Suprapubic skin (tissue), 4 donors: ENCODE measurements around the gene ADAM33. TPM values are rescaled to one million over a fixed set of nuclear protein-coding genes. Genes with fewer than 3 reads are reported as not detected.

Experiments
- DNase-seq, 2 donors: peaks; one replicate each; pipeline ENCODE4 v3.0.0-alpha.2; 2019; ENCODE audit warnings: low spot score in 2 of 2
- H3K27ac ChIP-seq: fragments of 200-600 bp; sonication (generic); one replicate; pipeline ENCODE4 v1.5.1; 2019
- H3K27me3 ChIP-seq: fragments of 200-600 bp; sonication (generic); one replicate; pipeline ENCODE4 v1.5.1; 2019
- H3K36me3 ChIP-seq: fragments of 200-600 bp; sonication (generic); one replicate; pipeline ENCODE4 v1.5.1; 2019
- H3K4me1 ChIP-seq: fragments of 200-600 bp; sonication (generic); one replicate; pipeline ENCODE4 v1.5.1; 2019
- H3K4me3 ChIP-seq: fragments of 200-600 bp; sonication (generic); one replicate; pipeline ENCODE4 v1.5.1; 2019; ENCODE audit warnings: mild to moderate bottlenecking
- H3K9me3 ChIP-seq: fragments of 200-600 bp; sonication (generic); one replicate; pipeline ENCODE4 v1.5.1; 2019
- EP300 ChIP-seq: sonication (generic); formaldehyde crosslinking; IDR thresholded peaks from one replicate; pipeline ENCODE4 v1.6.1; 2017; ENCODE audit warnings: antibody characterized with exemption
- POLR2A ChIP-seq, 2 donors: fragments of 450-650 bp; IDR thresholded peaks; one replicate each; pipeline ENCODE4 v1.6.1; 2017; ENCODE audit warnings: antibody characterized with exemption in 2 of 2, mild to moderate bottlenecking in 2 of 2, moderate library complexity in 2 of 2
- POLR2AphosphoS5 ChIP-seq, 3 donors: sonication (generic); formaldehyde crosslinking; IDR thresholded peaks; one replicate each; pipeline ENCODE4 v1.6.1; 2017; ENCODE audit warnings: antibody characterized with exemption in 3 of 3
- WGBS: methylation state at CpG from one replicate; pipeline ENCODE4 v1.1.5; 2018; 5-methylcytosine and 5-hydroxymethylcytosine counted together
- total RNA-seq, 4 donors: library from RNA; depleted of rRNA; stranded (reverse); fragments of >200 nt; gene quantifications; one replicate each; pipeline ENCODE4 v1.1.0, GENCODE V29; 2016
- TF ChIP-seq, protein P1 (sequence below), 2 donors: fragments of 200-600 bp in 1 of 2; fragments of 450-650 bp in 1 of 2; sonication (generic) in 1 of 2; IDR thresholded peaks; one replicate each; pipeline ENCODE4 v1.5.1; 2016 to 2019; ENCODE audit warnings: antibody characterized with exemption in 2 of 2, mild to moderate bottlenecking in 1 of 2, moderate library complexity in 1 of 2

Gene ADAM33
- total RNA-seq, 4 donors from 2014 or later, result 6.3 to 24.3 (median 13.4) TPM

DNA sequence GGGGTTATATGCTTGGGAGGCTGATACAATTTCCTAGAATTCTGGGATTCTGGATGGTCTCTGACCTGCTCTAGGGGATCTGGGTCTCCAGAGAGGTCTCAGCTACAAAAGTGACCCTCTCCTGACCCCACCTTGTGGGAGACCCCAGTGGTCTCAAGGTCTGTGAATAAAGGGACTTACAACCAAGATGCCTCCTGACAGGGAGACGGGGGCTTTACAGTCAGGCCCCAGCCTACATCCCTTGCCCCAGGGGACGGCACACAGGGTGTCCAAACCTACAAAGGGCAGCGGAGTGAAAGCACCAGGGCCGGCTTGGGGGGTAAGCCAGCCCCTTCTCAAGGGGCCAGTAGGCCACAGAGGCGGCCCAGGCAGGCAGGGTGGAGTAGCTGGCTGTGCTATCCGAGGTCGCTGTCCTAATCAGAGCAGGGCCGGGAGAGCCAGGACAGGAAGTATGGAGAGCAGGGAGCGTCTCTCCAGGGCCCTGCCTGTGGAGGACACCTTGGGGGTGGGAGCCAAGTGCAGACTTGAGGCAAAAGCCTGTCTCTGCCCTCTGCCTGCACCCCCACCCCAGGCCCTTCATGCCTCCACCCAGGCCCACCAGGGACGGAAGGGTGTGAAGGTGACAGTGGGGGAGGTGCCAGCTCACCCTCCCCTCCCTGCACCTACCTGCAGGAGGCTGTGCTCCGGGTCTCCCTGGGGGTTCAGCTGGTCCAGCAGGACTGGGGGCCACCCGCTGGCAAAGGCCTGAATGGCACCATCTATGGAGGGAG lies 22.1 kb downstream of the ADAM33 start:
- WGBS, result 65% methylated on average over 6 of the region's 12 CpGs
- H3K9me3 ChIP-seq, result no peaks in the 10 kb centered on the region
- H3K27ac ChIP-seq, result no peak overlapping the region
- peak; percentile 61 to 65 for DNase-seq
- H3K4me3 ChIP-seq, result no peak overlapping the region
- H3K27me3 ChIP-seq, result peaks cover 58% of the 10 kb centered on the region
- TF ChIP-seq POLR2AphosphoS5 (IDR thresholded peaks at IDR 0.05) (no peak), EP300 (no peak), POLR2A (IDR thresholded peaks at IDR 0.05) (no peak)
- TF ChIP-seq, protein P1, sequence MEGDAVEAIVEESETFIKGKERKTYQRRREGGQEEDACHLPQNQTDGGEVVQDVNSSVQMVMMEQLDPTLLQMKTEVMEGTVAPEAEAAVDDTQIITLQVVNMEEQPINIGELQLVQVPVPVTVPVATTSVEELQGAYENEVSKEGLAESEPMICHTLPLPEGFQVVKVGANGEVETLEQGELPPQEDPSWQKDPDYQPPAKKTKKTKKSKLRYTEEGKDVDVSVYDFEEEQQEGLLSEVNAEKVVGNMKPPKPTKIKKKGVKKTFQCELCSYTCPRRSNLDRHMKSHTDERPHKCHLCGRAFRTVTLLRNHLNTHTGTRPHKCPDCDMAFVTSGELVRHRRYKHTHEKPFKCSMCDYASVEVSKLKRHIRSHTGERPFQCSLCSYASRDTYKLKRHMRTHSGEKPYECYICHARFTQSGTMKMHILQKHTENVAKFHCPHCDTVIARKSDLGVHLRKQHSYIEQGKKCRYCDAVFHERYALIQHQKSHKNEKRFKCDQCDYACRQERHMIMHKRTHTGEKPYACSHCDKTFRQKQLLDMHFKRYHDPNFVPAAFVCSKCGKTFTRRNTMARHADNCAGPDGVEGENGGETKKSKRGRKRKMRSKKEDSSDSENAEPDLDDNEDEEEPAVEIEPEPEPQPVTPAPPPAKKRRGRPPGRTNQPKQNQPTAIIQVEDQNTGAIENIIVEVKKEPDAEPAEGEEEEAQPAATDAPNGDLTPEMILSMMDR (IDR thresholded peaks at IDR 0.05), result no peak
- no peaks in the 10 kb centered on the region for H3K36me3 ChIP-seq
- H3K4me1 ChIP-seq, result peaks cover 11% of the 10 kb centered on the region

DNA sequence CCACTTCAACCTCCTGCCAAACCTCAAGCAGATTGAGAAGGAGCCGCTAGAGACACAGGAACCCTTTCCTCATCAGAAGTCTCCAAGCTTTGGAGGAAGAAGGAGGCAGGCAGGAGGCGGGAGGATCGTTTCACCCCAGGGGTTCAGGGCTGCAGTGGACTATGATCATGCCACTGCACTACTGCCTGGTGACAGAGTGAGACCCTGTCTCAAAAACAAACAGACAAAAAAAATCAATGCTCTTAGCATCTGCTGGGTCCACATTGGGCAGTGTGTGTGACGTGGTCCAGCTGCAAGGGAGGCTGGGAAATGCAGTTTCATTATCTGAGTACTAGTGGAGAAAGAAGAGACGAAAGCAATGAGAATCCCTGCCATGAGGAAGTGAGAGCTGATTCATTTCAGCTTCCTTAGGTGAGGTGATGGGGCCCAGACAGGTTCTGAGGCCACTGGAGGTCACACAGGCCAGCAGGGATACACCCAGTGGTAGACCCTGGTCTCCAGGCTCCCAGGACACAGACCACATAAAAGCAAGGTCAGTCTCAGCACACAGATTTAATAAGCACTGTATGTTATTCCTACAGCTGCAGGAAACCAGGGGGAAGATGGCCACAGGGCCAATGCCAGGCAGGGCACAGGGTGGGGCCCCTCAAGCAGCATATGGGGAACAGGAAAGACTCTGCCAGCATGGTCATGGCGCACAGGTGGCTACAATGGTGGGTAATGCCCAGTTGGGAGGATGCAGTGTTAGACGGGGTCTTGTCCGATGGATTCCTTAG lies 22.9 kb downstream of the ADAM33 start:
- 74% methylated on average over 8 of the region's 8 CpGs for WGBS
- no peak overlapping the region for H3K4me3 ChIP-seq
- DNase-seq, result peak in 1 of 2 donors; percentile 29

DNA sequence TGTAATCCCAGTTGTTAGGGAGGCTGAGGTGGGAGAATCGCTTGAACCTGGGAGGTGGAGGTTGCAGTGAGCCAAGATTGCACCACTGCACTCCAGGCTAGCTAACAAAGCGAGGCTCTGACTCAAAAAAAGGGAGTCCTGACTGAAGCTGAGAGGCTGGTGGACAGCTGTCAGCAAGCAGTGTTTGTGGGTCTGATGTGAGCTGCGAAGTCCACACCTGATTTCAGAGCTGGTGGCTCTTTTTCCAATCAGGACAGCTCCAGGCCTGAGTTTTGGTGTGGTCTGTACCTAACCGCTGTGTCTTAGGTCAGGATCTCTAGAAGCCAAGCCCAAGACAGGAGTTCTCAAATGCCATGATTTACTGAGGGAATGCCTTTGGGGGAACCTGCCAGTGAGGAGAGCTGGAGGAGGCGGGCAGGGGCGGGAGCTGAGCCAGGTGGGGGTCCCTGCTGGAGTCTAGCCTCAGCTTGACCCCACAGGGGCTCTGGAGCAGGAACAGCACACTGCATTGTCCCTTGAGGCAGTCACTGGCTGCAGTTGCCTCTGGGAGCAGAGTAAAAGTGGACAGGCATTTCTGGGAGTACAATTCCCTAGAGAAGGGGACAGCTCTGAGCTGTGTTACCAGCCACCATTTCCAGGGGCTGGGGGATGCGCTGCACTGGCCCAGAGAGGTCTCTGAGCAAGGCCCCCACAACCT lies 23.6 kb downstream of the ADAM33 start:
- 91% methylated on average over 7 of the region's 7 CpGs for WGBS
- H3K4me3 ChIP-seq, result no peak overlapping the region
- peaks cover 55% of the 10 kb centered on the region for H3K27me3 ChIP-seq

More for the DNA sequence above, 22.9 kb downstream of the ADAM33 start:
- Histone ChIP-seq H3K4me1 (peaks cover 11% of the 10 kb centered on the region), H3K27ac (no peak overlapping the region), H3K9me3 (no peaks in the 10 kb centered on the region), H3K36me3 (no peaks in the 10 kb centered on the region), H3K27me3 (peaks cover 58% of the 10 kb centered on the region)
- TF ChIP-seq EP300, result no peak
- TF ChIP-seq, protein P1 (IDR thresholded peaks at IDR 0.05), result no peak
- TF ChIP-seq POLR2AphosphoS5 (IDR thresholded peaks at IDR 0.05), result no peak
- no peak for TF ChIP-seq POLR2A (IDR thresholded peaks at IDR 0.05)

DNA sequence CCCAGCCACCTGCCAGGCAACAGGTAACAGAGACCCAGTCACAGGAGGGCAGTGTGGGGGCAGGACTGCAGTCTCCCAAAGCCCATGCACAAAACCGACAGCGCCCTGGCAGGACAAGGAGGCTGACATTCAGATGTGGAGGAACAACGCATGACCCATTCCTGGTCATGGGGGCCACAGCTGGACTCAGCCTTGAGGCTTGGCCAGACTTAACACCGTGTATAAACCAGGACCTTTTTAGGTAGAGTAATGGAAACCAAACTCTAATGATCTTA lies 26.7 kb downstream of the ADAM33 start:
- Histone ChIP-seq H3K27ac (no peak overlapping the region), H3K36me3 (peaks cover 4% of the 10 kb centered on the region), H3K9me3 (no peaks in the 10 kb centered on the region), H3K27me3 (peaks cover 24% of the 10 kb centered on the region), H3K4me3 (no peak overlapping the region), H3K4me1 (no peaks in the 10 kb centered on the region)
- TF ChIP-seq POLR2AphosphoS5 (IDR thresholded peaks at IDR 0.05), result no peak
- no peak for TF ChIP-seq POLR2A (IDR thresholded peaks at IDR 0.05)
- TF ChIP-seq, protein P1 (IDR thresholded peaks at IDR 0.05), result no peak
- DNase-seq, result peak; percentile 55 to 61
- 90% methylated on average over 3 of the region's 4 CpGs for WGBS

More for the DNA sequence above, 23.6 kb downstream of the ADAM33 start:
- Histone ChIP-seq H3K36me3 (no peaks in the 10 kb centered on the region), H3K27ac (no peak overlapping the region), H3K4me1 (peaks cover 11% of the 10 kb centered on the region), H3K9me3 (no peaks in the 10 kb centered on the region)
- peak in 1 of 2 donors; percentile 33 for DNase-seq
- TF ChIP-seq, protein P1 (IDR thresholded peaks at IDR 0.05), result no peak
- TF ChIP-seq EP300, result no peak
- no peak for TF ChIP-seq POLR2A (IDR thresholded peaks at IDR 0.05)
- no peak for TF ChIP-seq POLR2AphosphoS5 (IDR thresholded peaks at IDR 0.05)
